ENCODE data around the gene GPATCH8. TPM values are rescaled to one million over a fixed set of nuclear protein-coding genes. Genes with fewer than 3 reads are reported as not detected.

GPATCH8 gene
- total and polyA plus RNA-seq, 2 donors (not counting 3 experiments of a cell fraction or from before 2014, with no cell fraction given): 14.6 to 35.3 TPM

- H3K9ac ChIP-seq (replicated peaks; ENCODE audit: extremely low read depth, insufficient read depth, low read length): no peak overlapping the region
Observed at GRCh38 chr17:44547625-44548267, 44.5 kb upstream of the GPATCH8 start.

More at GRCh38 chr17:44547625-44548267, 44.5 kb upstream of the GPATCH8 start:
- H3K27ac ChIP-seq (ENCODE audit: insufficient read depth, low read depth, low read length): no peak overlapping the region
- CTCF ChIA-PET: interaction anchor here (0.6 to 4.1 kb wide), 7 partner anchors 9 to 162 kb away, joined by 3 to 15 read pairs (median 6); partner anchors contain the start of gene FZD2
- no peak overlapping the region for H2AFZ ChIP-seq (ENCODE audit: low read depth, low read length)
- H3K27me3 ChIP-seq (ENCODE audit: control insufficient read depth in 2 of 2, insufficient read depth in 2 of 2, low read length in 2 of 2): peaks cover 3 to 5% of the 10 kb centered on the region in 2 experiments
- FAIRE-seq: no peak
- no peaks in the 10 kb centered on the region for H3K36me3 ChIP-seq (ENCODE audit: control insufficient read depth in 2 of 2, extremely low read depth in 1 of 2, insufficient read depth in 2 of 2, low read length in 2 of 2)
- dilution Hi-C loops (cut with MboI; ENCODE audit: extremely low pct_ligation_motif_present, low sequenced_read_pairs) (no loop called here), intact Hi-C loops (cut with micrococcal nuclease) (loop anchor here (1.0 kb wide), 1 partner anchor 10 kb away; the partner anchor contains the start of gene FZD2)
- DNase-seq (ENCODE audit: low read depth, low spot score): no peak
- no peaks in the 10 kb centered on the region for H3K9me3 ChIP-seq (replicated peaks; ENCODE audit: control insufficient read depth, insufficient read depth, low read length)
- no peak overlapping the region for H3K4me2 ChIP-seq (ENCODE audit: insufficient read depth, low read length)
- no peaks in the 10 kb centered on the region for H3K9me1 ChIP-seq (replicated peaks; ENCODE audit: control insufficient read depth, extremely low read depth, insufficient read depth, low read length)
- TF ChIP-seq, protein P1, sequence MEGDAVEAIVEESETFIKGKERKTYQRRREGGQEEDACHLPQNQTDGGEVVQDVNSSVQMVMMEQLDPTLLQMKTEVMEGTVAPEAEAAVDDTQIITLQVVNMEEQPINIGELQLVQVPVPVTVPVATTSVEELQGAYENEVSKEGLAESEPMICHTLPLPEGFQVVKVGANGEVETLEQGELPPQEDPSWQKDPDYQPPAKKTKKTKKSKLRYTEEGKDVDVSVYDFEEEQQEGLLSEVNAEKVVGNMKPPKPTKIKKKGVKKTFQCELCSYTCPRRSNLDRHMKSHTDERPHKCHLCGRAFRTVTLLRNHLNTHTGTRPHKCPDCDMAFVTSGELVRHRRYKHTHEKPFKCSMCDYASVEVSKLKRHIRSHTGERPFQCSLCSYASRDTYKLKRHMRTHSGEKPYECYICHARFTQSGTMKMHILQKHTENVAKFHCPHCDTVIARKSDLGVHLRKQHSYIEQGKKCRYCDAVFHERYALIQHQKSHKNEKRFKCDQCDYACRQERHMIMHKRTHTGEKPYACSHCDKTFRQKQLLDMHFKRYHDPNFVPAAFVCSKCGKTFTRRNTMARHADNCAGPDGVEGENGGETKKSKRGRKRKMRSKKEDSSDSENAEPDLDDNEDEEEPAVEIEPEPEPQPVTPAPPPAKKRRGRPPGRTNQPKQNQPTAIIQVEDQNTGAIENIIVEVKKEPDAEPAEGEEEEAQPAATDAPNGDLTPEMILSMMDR (IDR thresholded peaks at IDR 0.05; ENCODE audit: extremely low read depth in 1 of 2, insufficient read depth in 1 of 2, low read depth in 1 of 2, low read length in 2 of 2): no peak
- no peak for TF ChIP-seq JUN (IDR thresholded peaks at IDR 0.05; ENCODE audit: borderline replicate concordance, insufficient read depth, insufficient read length, low read depth)
- no peak for TF ChIP-seq POLR2A (IDR thresholded peaks at IDR 0.05; ENCODE audit: low read depth, low read length)
- TF ChIP-seq FOS (IDR thresholded peaks at IDR 0.05; ENCODE audit: borderline replicate concordance, insufficient read depth, low read length): no peak
- no peak for TF ChIP-seq EZH2 (IDR thresholded peaks at IDR 0.05; ENCODE audit: borderline replicate concordance, low read depth, low read length, severe bottlenecking)
- TF ChIP-seq MYC (IDR thresholded peaks at IDR 0.05; ENCODE audit: low read depth, low read length): no peak
- TF ChIP-seq POLR2AphosphoS5 (IDR thresholded peaks at IDR 0.05; ENCODE audit: insufficient read depth, low read depth, low read length): no peak
- TF ChIP-seq, protein P2, sequence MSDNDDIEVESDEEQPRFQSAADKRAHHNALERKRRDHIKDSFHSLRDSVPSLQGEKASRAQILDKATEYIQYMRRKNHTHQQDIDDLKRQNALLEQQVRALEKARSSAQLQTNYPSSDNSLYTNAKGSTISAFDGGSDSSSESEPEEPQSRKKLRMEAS (IDR thresholded peaks at IDR 0.05; ENCODE audit: insufficient read depth, insufficient read length): no peak
- no peak for TF ChIP-seq GATA2 (IDR thresholded peaks at IDR 0.05; ENCODE audit: insufficient read depth, insufficient read length, low read depth, low read length)
- POLR2A ChIA-PET: no interaction called here
- H3K4me1 ChIP-seq (ENCODE audit: control insufficient read depth, extremely low read depth, insufficient read depth, low read length): peaks cover 13% of the 10 kb centered on the region
- no TSS peak for BruUV-seq (replicated peaks)
- no peak overlapping the region for H3K4me3 ChIP-seq (replicated peaks in 1 of 3; ENCODE audit: insufficient read depth in 1 of 3, low read depth in 1 of 3, low read length in 3 of 3)
- H3K79me2 ChIP-seq (ENCODE audit: control insufficient read depth, insufficient read depth, low read length): no peaks in the 10 kb centered on the region
- H4K20me1 ChIP-seq (replicated peaks; ENCODE audit: control insufficient read depth, extremely low read depth, insufficient read depth, low read length): no peaks in the 10 kb centered on the region

All from endothelial cell of umbilical vein (primary cell).